Stomach (tissue), 4 donors: Measurements from ENCODE around the gene MARCHF10.

Experiments
- EP300 ChIP-seq: sonication (generic); formaldehyde crosslinking; IDR thresholded peaks from one replicate; pipeline ENCODE4 v1.6.1; 2017; ENCODE audit warnings: antibody characterized with exemption
- POLR2A ChIP-seq, 4 donors: fragments of 450-650 bp; IDR thresholded peaks; one replicate each; pipeline ENCODE4 v1.6.1; 2016; ENCODE audit warnings: antibody characterized with exemption in 4 of 4, control low read depth in 2 of 4, mild to moderate bottlenecking in 1 of 4, moderate library complexity in 1 of 4
- POLR2AphosphoS5 ChIP-seq, 3 donors: sonication (generic); formaldehyde crosslinking; IDR thresholded peaks; one replicate each; pipeline ENCODE4 v1.6.1; 2016; ENCODE audit warnings: antibody characterized with exemption in 3 of 3
- TF ChIP-seq, protein P1 (sequence below), 7 experiments: fragments of 450-650 bp in 4 of 7; fragments of 200-600 bp in 3 of 7; sonication (generic) in 3 of 7; IDR thresholded peaks; one replicate each; pipeline ENCODE4 v1.5.1; 2016 to 2019; ENCODE audit warnings: antibody characterized with exemption in 7 of 7, control low read depth in 2 of 7, mild to moderate bottlenecking in 1 of 7

DNA sequence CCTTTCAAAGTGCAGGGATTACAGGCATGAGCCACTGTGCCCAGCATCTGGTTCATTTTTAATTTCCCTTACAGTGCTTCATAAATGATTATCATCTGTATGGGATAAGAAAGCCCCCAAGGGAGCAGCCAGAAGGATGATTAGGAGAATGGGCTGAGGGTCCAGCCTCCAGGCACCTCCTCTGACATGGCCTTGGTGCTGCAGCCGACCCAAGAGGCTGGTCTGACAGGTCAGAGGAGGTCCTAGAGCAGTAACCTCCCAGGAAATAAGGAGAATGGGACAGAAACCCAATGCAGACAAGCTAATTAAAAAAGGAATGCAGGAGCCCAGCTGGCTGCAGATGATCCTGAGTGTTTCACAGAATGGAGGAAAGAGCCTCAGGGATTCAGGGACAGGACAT is 151.7 kb downstream of the MARCHF10 start:
- no peak for TF ChIP-seq EP300
- TF ChIP-seq POLR2AphosphoS5 (IDR thresholded peaks at IDR 0.05), result no peak
- TF ChIP-seq, protein P1, sequence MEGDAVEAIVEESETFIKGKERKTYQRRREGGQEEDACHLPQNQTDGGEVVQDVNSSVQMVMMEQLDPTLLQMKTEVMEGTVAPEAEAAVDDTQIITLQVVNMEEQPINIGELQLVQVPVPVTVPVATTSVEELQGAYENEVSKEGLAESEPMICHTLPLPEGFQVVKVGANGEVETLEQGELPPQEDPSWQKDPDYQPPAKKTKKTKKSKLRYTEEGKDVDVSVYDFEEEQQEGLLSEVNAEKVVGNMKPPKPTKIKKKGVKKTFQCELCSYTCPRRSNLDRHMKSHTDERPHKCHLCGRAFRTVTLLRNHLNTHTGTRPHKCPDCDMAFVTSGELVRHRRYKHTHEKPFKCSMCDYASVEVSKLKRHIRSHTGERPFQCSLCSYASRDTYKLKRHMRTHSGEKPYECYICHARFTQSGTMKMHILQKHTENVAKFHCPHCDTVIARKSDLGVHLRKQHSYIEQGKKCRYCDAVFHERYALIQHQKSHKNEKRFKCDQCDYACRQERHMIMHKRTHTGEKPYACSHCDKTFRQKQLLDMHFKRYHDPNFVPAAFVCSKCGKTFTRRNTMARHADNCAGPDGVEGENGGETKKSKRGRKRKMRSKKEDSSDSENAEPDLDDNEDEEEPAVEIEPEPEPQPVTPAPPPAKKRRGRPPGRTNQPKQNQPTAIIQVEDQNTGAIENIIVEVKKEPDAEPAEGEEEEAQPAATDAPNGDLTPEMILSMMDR (IDR thresholded peaks at IDR 0.05), result no peak
- TF ChIP-seq POLR2A (IDR thresholded peaks at IDR 0.05), result no peak
